HG03558 (cell line): Measurements from ENCODE around the gene NEDD4L.
"Not testable (repeated sequence)": the region's sequence is repeated elsewhere in the genome, so short reads cannot be mapped to it uniquely, and the experiment has no call there.

Source experiments
- ATAC-seq: cut with Tn5 transposase; IDR thresholded peaks from one replicate; pipeline ENCODE4 v1.9.1; 2021; ENCODE audit warnings: moderate number of reproducible peaks; ENCODE audit not compliant: unreplicated experiment; ENCODE audit errors: extremely low read depth

The NEDD4L gene

DNA sequence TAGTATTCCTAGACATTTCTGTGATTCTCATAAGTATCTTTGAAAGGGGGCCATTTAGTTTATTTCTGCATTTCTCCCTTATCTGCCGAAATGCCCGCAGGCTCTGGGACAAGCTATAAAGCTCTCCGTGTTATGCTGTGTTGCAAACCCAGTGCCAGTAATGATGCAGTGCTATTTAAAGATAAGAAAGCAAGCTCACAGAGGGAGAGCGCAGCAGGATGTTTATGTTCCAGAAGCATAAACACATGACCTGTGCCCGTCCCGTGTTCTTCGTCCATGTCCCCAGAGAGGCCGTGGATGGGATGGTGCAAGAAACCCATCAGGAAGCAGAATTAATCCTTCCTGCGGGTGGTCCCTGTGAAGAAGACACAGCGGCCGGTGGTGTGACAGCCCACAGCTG lies 99.4 kb downstream of the NEDD4L start:
- ATAC-seq = no peak

GRCh38 chr18:58144106-58144505 lies 100.1 kb downstream of the NEDD4L start:
- ATAC-seq = no peak

GRCh38 chr18:58144671-58145285 lies 100.8 kb downstream of the NEDD4L start:
- no peak for ATAC-seq

GRCh38 chr18:58146099-58146498 lies 102.1 kb downstream of the NEDD4L start:
- ATAC-seq = no peak

DNA sequence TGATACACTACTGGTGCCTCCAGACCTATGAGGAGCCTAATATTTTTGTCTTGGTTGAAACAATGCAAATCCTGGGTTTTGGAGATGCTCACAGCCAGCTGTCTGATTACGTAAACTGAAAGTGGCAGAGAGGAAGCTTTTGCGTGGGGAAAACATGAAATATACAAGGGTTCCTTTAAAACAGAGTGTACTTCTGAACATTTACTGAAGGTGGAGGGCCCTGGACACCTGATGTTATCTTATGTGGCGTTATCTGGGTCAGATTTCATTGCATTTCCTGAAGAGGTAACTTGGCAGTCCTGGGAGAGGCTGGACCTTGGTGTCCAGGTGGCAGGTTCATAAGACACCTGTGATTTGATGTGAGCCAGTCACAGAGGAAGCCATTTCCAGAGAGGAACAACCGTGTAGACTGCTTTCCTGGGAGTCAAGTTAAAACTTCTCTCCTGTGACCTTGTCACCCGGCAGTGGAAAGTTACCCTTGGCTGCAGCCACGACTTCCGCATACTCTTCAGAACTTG lies 105.0 kb downstream of the NEDD4L start:
- peak; percentile 67 for ATAC-seq

GRCh38 chr18:58150772-58151171 lies 106.7 kb downstream of the NEDD4L start:
- ATAC-seq = no peak

DNA sequence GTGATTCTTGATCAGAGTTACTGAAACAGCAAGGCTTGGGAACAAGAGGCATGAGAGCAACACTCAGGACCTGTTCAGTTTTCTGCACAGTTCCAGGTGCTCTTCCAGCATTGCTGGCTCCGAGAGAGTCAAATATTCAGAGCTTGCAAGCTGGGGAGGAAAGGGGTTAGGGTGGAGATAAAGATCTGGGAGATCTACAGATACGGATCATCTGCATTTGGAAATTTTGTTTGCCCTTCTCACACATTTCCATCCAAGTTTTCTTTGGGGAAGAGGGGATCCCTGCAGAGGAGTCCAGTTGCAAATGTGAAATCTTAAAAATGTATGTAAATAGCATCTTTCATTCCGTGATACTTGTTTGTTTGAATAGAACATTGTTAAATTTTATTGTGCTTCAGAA lies 108.2 kb downstream of the NEDD4L start:
- ATAC-seq = no peak

DNA sequence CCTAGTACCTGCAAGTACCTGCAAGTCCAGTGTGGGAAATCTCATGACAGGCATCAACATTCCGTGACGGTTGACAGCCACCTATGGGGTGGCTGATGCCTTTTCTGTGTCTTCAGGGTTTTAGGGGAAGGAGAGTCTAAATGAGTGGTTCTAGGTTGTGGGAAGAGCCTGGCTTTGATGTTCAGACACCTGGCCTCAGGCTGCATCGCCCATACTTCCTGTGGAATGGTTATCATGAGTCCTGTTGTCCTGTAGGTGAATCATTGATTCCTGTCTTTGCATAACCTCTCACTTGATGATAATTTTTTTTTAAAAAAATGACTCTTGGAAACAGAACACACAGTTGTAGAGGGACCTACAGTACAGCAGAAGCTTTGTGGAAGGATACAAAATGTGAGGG lies 108.9 kb downstream of the NEDD4L start:
- ATAC-seq = no peak

DNA sequence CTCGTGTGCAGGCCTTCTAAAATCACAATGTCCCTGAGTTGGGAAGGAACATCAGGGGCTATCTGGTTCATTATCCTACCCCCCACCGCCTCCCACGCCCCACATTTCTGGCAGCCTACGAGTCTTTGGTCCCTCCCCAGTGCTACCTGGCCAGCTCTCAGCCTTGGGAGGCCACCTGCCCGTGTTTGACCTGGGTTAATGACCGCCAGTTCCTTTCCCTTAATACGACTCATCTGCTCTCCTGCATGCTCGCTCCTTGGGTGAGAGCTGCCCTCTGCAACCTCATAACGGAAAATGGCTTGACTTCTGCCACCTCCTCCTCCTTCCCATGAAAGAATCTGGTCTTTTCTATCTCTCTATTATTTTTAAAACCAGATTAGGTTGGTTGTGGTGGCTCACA lies 112.5 kb downstream of the NEDD4L start:
- ATAC-seq = no peak

GRCh38 chr18:58157237-58157636 lies 113.2 kb downstream of the NEDD4L start:
- ATAC-seq = no peak

DNA sequence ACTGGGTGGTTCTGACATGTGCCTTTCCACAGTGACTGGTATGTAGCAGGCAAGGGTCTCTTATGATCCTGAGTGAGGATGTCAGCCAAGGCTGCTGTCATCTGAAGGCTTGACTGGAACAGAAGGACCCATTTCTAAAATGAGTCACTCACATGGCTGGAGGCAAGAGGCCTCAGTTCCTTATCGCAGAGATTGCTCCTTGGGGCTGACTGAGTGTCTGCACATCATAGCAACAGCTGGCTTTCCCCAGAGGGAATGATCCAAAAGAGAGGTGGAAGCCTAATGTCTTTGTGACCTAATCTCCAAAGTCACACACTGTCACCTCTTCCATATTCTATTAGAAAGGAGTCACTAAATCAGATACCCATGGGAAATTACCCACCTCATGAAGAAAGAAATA lies 114.0 kb downstream of the NEDD4L start:
- ATAC-seq = no peak

DNA sequence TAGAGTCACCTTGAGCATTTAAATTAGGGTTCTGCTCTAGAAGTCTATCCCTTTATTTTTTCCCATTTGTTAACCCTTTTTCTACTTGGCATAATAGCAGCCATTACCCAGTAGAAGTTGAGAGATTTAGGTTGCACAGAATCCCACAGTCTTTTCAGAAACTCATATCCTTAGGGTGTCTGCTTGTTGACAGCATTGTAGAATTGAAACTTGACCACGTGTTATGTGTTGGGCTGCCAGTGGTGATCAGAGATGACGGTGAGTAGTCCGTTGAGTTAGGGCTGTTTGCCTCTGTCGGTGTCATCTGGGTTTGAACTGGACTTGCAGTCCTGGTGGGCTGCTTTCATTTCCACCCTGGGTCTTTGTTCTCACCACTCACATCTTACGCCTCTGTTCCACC lies 114.4 kb downstream of the NEDD4L start:
- ATAC-seq = no peak

GRCh38 chr18:58161659-58162058 lies 117.6 kb downstream of the NEDD4L start:
- ATAC-seq = no peak

- no peak for ATAC-seq
Observed at GRCh38 chr18:58162127-58162526, 118.1 kb downstream of the NEDD4L start.

DNA sequence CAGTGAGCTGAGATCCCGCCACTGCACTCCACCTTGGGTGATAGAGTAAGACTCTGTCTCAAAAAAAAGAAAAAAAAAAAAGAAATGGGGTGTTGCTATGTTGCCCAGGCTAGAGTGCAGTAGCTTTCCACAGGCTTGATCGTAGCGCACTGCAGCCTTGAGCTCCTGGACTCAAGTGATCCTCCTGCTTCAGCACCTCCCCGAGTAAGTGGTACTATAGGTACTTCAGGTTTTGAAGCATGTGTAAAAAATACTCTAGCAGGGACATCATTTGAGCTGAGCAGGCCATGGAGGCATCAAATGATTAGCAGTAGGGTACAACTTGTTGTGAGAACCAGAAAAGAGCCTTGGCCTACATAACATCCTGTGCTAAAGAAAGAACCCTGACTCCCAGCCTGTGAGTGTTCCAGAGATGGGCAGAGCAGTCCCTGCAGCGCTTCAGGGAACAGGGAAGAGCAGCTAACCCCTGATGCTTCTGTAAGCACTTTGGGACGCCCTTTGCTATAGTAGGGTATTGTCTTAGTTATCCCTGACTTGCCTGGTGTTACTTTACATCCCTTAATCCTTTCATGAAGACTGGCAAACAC lies 119.1 kb downstream of the NEDD4L start:
- no peak for ATAC-seq

DNA sequence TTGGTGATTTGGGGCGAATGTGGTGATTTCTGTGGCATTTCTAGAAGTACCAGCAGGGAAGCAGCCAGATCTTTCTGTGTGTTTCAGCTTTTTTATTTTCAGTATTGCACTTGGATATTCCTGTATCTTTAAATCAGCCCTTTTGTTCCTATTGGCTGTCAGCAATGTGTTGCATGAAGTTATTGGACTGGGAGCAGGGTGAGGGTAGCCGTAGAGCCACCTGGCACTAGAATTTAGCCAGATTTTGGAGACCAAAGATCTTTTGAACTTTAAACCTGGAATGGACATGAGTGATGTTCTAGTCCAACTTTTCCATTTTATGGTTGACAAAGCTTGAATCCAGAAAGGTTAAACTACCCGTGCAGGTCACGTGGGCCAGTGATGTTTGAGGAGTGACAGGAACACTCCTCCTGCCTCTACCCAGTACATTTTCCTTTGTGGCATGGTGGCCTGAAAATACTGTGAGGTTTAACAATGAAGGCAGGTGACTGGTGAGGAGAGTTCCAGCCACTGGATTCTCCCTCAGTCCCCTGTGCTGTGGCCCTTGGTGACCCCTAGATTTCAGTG lies 122.3 kb downstream of the NEDD4L start:
- no peak for ATAC-seq

GRCh38 chr18:58167073-58167472 lies 123.0 kb downstream of the NEDD4L start:
- no peak for ATAC-seq

DNA sequence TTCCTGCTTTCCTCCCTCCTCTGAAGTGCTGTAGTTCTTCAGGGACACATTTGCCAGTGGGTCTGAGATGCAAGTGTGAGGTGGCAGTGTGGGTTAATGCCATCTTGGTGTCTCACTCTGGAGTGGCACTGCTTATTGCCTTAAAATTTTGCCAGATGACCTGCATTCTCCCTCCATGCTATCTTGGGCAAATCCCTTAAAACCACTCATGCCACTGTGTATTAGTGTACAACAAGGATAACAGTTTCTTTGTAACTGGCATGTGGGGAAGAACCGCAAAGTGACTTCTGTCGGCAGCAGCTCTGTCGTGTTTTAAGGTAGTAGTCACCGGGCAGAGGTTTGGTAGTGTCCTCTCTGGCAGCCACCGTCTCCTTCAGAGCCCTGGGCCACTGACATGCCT lies 124.2 kb downstream of the NEDD4L start:
- ATAC-seq = no peak

DNA sequence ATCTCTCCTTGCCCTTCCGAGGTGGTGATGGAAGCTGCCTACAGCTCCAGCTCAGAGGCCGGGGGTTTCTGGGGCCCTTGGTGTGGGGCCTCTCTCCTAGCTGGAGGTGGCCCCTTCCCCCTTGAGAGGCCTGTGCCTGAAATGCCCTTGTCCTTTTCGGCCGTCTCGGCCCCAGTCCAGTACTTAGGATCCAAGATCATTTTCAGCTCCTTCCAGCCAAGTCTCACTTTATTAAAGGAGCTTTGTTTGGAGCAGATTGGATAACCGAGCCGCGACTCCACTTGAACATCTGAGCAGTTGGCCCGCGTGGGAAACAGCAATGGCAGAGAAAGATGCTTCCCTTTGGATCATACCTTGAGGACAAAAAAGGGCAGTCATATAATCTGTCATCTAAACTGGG lies 125.0 kb downstream of the NEDD4L start:
- ATAC-seq = no peak

DNA sequence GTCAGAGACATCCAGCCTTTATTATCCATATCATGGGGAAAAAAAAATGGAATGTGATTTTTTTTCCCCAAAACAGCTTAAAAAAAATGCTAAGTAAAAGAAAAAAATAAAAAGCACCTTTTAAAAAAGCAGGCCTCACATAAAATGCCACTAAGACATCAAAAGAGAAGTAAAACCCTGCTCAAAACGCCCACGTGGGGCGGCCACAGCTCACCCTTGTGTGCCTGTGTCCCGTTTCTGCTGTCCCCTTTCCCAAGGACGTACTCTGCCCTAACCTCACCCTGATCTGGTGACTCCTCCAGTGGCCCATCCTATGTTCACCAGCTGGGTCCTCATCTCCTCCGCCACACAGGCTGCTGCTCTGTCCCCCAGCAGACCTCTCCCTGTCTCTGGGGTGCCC lies 125.4 kb downstream of the NEDD4L start:
- ATAC-seq = no peak

GRCh38 chr18:58170036-58170435 lies 126.0 kb downstream of the NEDD4L start:
- not testable (repeated sequence) for ATAC-seq

DNA sequence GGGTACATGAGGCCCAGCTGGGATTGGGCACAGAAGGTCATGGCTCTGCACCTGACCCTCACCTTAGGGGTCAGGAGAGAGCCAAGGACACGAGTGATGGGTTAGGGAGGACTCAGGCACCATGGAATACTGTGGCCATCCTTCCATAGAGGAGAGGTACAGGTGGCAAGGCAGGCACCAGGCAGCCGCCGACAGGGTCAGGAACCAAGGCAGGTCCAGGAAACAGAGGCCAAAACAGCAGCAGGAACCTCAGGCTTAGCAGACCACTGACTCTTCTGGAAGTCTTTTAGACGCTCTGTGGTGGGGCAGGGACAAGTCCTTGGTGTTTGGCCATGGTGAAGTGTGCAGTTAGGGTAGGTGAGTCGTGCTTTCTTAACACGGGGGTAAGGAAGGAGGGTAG lies 128.0 kb downstream of the NEDD4L start:
- ATAC-seq = no peak
